ENCODE data around the gene MYH16. TPM values are rescaled to one million over a fixed set of nuclear protein-coding genes. Genes with fewer than 3 reads are reported as not detected.
A peak's percentile ranks its signal among the peaks of the same experiment; 100 is the strongest.
"Not testable (repeated sequence)": the region's sequence is repeated elsewhere in the genome, so short reads cannot be mapped to it uniquely, and the experiment has no call there.

MYH16 gene
- total RNA-seq (not detected), polyA plus RNA-seq (not detected), total RNA-seq (not detected)

DNA sequence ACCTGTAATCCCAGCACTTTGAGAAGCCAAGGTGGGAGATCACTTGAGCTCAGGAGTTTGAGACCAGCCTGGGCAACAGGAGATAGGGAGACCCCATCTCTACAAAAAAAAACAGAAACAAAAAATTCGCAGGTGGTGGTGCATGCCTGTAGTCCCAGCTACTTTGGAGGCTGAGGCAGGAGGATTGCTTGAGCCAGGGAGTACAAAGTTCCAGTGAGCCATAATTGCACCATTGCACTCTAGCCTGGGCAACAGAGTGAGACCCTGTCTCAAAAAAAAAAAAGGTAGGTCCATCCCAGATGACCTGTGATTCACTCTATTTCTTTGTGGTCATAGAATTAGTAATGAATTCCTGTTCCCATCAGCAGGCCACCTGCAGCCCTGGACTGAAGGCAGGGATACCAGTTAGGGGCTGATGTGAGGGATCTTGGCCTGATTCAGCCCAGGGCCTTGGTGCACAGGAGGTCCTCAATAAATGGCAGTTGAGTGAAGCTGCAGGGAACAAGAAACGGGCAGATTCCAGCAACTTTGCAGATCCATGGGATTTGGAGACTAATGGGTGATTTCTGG lies at the start of gene MYH16:
Gene MYH16, plus strand, starts transcription at position 364 of the 570 bp plus-strand sequence.
- DNase-seq = no peak
- Histone ChIP-seq H3K36me3 (ENCODE audit: control insufficient read depth in 2 of 3, insufficient read depth in 3 of 3, low read length in 3 of 3) (no peaks in the 10 kb centered on the region), H3K9me3 (ENCODE audit: control insufficient read depth in 2 of 3, low read length in 3 of 3) (no peaks in the 10 kb centered on the region), H3K27ac (ENCODE audit: low read depth, low read length) (no peak within 1 kb of the TSS), H3K4me1 (ENCODE audit: control insufficient read depth in 2 of 2, insufficient read depth in 2 of 2, low read length in 2 of 2) (no peaks in the 10 kb centered on the region), H3K4me3 (ENCODE audit: low read length) (no peak within 1 kb of the TSS), H3K27me3 (ENCODE audit: control insufficient read depth in 2 of 2, insufficient read depth in 2 of 2, low read length in 2 of 2) (no peaks in the 10 kb centered on the region)
- POLR2A ChIA-PET = no interaction called here
- no peak for ATAC-seq
- Mint-ChIP-seq H3K27me3 (peaks cover 0 to 2% (median 0%) of the 10 kb centered on the region in 5 donors), H3K4me3 (peak within 1 kb of the TSS in 1 of 10 donors; percentile 12), H3K9me3 (peaks cover 0 to 2% (median 0%) of the 10 kb centered on the region in 11 donors), H3K36me3 (no peaks in the 10 kb centered on the region), H3K4me1 (peaks cover 0 to 18% (median 0%) of the 10 kb centered on the region in 7 donors), H3K27ac (peak within 1 kb of the TSS in 1 of 9 donors; percentile 44)
- intact Hi-C loops (cut with micrococcal nuclease) = no loop called here
- CTCF ChIA-PET = no interaction called here

DNA sequence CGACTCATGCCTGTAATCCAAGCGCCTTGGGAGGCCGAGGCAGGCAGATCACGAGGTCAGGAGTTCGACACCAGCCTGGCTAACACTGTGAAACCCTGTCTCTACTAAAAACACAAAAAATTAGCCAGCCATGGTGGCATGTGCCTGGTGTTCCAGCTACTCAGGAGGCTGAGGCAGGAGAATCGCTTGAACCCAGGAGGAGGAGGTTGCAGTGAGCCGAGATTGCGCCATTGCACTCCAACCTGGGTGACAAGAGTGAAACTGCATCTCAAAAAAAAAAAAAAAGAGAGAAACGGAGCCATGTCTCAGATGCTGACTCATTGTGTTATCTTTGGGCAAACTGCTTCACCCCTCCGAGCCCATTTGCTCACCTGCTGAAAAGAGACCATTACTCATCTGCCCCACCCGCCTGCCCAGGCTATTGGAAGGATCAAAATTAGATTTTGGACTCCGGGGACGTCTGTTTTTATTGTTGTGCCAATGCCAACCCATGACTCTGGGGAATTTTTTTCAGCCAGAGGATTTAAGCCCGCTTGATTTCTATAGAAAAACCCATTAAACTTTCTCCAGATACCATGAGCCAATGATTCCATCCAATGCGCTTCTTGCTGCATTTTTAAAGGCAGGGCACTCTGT lies 48.3 kb upstream of the MYH16 start:
- H3K4me3 Mint-ChIP-seq; H3K4me1 ChIP-seq (ENCODE audit: control insufficient read depth in 2 of 2, insufficient read depth in 2 of 2, low read length in 2 of 2); H3K9me3 Mint-ChIP-seq; H3K36me3 Mint-ChIP-seq; POLR2A ChIA-PET; H3K9me3 ChIP-seq (ENCODE audit: control insufficient read depth in 2 of 3, low read length in 3 of 3); DNase-seq; H3K4me3 ChIP-seq (ENCODE audit: low read length); H3K36me3 ChIP-seq (ENCODE audit: control insufficient read depth in 2 of 3, insufficient read depth in 3 of 3, low read length in 3 of 3); H3K27ac ChIP-seq (ENCODE audit: low read depth, low read length); intact Hi-C loops (cut with micrococcal nuclease); H3K27me3 ChIP-seq (ENCODE audit: control insufficient read depth in 2 of 2, insufficient read depth in 2 of 2, low read length in 2 of 2); H3K27me3 Mint-ChIP-seq; CTCF ChIA-PET; ATAC-seq: not testable (repeated sequence)
- Mint-ChIP-seq H3K27ac (peak overlapping the region in 1 of 9 donors; percentile 31), H3K4me1 (peaks cover 0 to 10% (median 0%) of the 10 kb centered on the region in 7 donors)

DNA sequence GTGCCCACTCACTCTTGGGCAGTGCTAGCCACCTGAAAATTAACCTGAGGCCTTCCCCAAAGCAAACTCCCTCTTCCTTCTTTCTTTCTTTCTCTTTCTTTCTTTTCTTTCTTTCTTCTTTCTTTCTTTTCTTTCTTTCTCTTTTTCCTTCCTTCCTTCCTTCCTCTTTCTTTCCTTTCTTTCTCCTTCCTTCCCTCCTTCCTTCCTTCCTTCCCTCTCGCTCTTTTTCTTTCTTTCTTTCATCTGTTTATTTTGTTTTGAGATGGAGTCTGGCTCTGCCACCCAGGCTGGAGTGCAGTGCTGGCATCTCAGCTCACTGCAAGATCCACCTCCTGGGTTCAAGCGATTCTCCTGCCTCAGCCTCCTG lies 47.8 kb upstream of the MYH16 start:
- intact Hi-C loops (cut with micrococcal nuclease) = no loop called here
- Mint-ChIP-seq H3K27me3 (no peaks in the 10 kb centered on the region), H3K27ac (peak overlapping the region in 1 of 9 donors; percentile 31), H3K36me3 (no peaks in the 10 kb centered on the region), H3K4me3 (peak overlapping the region in 1 of 10 donors; percentile 32), H3K9me3 (no peaks in the 10 kb centered on the region), H3K4me1 (peaks cover 0 to 10% (median 0%) of the 10 kb centered on the region in 7 donors)
- POLR2A ChIA-PET = interaction anchor here (0.7 kb wide), 1 partner anchor 26 kb away, joined by 5 read pairs; no protein-coding TSS in a partner anchor
- Histone ChIP-seq H3K27ac (ENCODE audit: low read depth, low read length) (no peak overlapping the region), H3K4me3 (ENCODE audit: low read length) (no peak overlapping the region), H3K36me3 (ENCODE audit: control insufficient read depth in 2 of 3, insufficient read depth in 3 of 3, low read length in 3 of 3) (no peaks in the 10 kb centered on the region), H3K27me3 (ENCODE audit: control insufficient read depth in 2 of 2, insufficient read depth in 2 of 2, low read length in 2 of 2) (no peaks in the 10 kb centered on the region), H3K4me1 (ENCODE audit: control insufficient read depth in 2 of 2, insufficient read depth in 2 of 2, low read length in 2 of 2) (no peaks in the 10 kb centered on the region), H3K9me3 (ENCODE audit: control insufficient read depth in 2 of 3, low read length in 3 of 3) (no peaks in the 10 kb centered on the region)
- CTCF ChIA-PET = no interaction called here
- ATAC-seq (no peak), DNase-seq (no peak)

DNA sequence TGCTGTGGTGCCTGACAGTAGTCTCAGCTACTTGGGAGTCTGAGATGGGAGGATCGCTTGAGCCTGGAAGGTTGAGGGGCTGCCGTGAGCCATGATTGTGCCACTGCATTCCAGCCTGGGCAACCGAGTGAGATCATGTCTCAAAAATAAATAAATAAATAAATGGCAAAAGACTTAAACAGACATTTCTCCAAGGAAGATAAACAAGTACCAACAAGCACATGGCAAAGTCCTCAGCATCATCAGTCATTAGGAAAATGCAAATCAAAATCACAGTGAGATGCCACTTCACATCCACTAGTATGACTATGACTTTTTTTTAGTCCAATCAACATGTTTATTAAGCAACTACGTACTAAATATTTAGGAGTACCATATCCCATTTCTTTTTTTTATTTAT lies 43.4 kb upstream of the MYH16 start:
- no peaks in the 10 kb centered on the region for H3K9me3 ChIP-seq (ENCODE audit: control insufficient read depth in 2 of 3, low read length in 3 of 3)
- ATAC-seq (no peak), DNase-seq (no peak)
- Mint-ChIP-seq H3K27ac (no peak overlapping the region), H3K4me1 (peaks cover 0 to 8% (median 0%) of the 10 kb centered on the region in 7 donors), H3K9me3 (no peaks in the 10 kb centered on the region), H3K36me3 (peaks cover 0 to 3% (median 0%) of the 10 kb centered on the region in 5 donors), H3K27me3 (no peaks in the 10 kb centered on the region), H3K4me3 (no peak overlapping the region)
- CTCF ChIA-PET = no interaction called here
- no peaks in the 10 kb centered on the region for H3K4me1 ChIP-seq (ENCODE audit: control insufficient read depth in 2 of 2, insufficient read depth in 2 of 2, low read length in 2 of 2)
- no peak overlapping the region for H3K4me3 ChIP-seq (ENCODE audit: low read length)
- H3K27me3 ChIP-seq (ENCODE audit: control insufficient read depth in 2 of 2, insufficient read depth in 2 of 2, low read length in 2 of 2) = no peaks in the 10 kb centered on the region
- no peak overlapping the region for H3K27ac ChIP-seq (ENCODE audit: low read depth, low read length)
- intact Hi-C loops (cut with micrococcal nuclease) = no loop called here
- no peaks in the 10 kb centered on the region for H3K36me3 ChIP-seq (ENCODE audit: control insufficient read depth in 2 of 3, insufficient read depth in 3 of 3, low read length in 3 of 3)
- POLR2A ChIA-PET = no interaction called here

DNA sequence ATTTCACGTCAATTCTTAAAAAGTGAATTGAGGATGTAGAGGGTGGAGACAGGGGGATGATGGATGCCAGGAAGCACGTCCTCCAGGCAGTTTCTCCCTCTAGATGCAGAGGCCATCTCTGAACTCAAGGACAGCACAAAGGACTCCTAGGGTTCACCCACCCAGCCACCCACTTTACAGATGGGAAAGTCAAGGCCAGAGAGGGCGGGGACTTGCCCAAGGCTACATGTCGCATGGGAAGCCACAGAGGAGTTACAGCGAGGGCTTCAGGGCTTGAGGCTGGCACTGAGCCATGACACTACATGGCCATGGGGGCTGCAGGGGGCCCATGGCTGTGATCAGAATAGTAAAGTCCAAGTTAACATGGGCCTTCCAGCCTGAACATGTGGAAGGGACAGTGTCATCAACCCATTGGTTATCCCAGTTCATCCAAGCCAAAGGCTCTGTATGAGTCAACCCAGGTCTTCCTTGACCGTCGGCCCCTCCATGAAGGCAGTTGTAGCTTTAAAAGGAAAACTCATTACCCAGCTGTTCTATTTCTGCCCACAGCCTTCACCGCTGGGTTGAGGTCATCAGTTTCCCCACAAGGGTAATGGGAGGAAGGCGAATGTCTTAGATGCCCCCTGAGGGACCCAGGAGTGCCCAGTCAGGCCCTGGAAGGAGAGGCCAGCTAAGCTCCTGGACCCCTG lies 40.4 kb upstream of the MYH16 start:
- Mint-ChIP-seq H3K27ac (no peak overlapping the region), H3K27me3 (no peaks in the 10 kb centered on the region), H3K4me3 (no peak overlapping the region), H3K9me3 (peaks cover 0 to 3% (median 0%) of the 10 kb centered on the region in 11 donors), H3K4me1 (no peaks in the 10 kb centered on the region), H3K36me3 (peaks cover 0 to 4% (median 0%) of the 10 kb centered on the region in 5 donors)
- intact Hi-C loops (cut with micrococcal nuclease) = no loop called here
- ChIA-PET POLR2A (no interaction called here), CTCF (no interaction called here)
- H3K36me3 ChIP-seq (ENCODE audit: control insufficient read depth in 2 of 3, insufficient read depth in 3 of 3, low read length in 3 of 3) = no peaks in the 10 kb centered on the region
- H3K9me3 ChIP-seq (ENCODE audit: control insufficient read depth in 2 of 3, low read length in 3 of 3) = no peaks in the 10 kb centered on the region
- H3K27me3 ChIP-seq (ENCODE audit: control insufficient read depth in 2 of 2, insufficient read depth in 2 of 2, low read length in 2 of 2) = no peaks in the 10 kb centered on the region
- DNase-seq (no peak), ATAC-seq (no peak)
- H3K4me3 ChIP-seq (ENCODE audit: low read length) = no peak overlapping the region
- no peaks in the 10 kb centered on the region for H3K4me1 ChIP-seq (ENCODE audit: control insufficient read depth in 2 of 2, insufficient read depth in 2 of 2, low read length in 2 of 2)
- H3K27ac ChIP-seq (ENCODE audit: low read depth, low read length) = no peak overlapping the region

DNA sequence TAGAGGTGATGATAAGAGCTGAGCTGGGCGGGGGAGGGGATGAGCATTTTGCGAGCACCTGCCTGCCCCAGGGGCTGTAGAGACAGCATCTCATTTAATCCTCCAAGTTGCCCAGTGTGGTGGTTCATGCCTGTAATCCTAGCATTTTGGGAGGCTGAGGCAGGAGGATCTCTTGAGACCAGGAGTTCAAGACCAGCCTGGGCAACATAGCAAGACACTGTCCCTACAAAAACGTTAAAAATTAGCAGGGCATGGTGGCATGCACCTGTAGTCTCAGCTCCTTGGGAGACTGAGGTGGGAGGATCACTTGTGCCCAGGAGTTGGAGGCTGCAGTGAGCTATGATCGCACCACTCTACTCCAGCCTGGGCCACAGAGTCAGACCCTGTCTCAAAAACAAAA lies 39.7 kb upstream of the MYH16 start:
- H3K4me1 Mint-ChIP-seq; H3K36me3 Mint-ChIP-seq; DNase-seq; intact Hi-C loops (cut with micrococcal nuclease); H3K36me3 ChIP-seq (ENCODE audit: control insufficient read depth in 2 of 3, insufficient read depth in 3 of 3, low read length in 3 of 3); CTCF ChIA-PET; H3K27ac ChIP-seq (ENCODE audit: low read depth, low read length); H3K4me3 Mint-ChIP-seq; H3K27me3 ChIP-seq (ENCODE audit: control insufficient read depth in 2 of 2, insufficient read depth in 2 of 2, low read length in 2 of 2); H3K9me3 Mint-ChIP-seq; H3K4me3 ChIP-seq (ENCODE audit: low read length); POLR2A ChIA-PET; H3K27ac Mint-ChIP-seq; ATAC-seq; H3K4me1 ChIP-seq (ENCODE audit: control insufficient read depth in 2 of 2, insufficient read depth in 2 of 2, low read length in 2 of 2); H3K9me3 ChIP-seq (ENCODE audit: control insufficient read depth in 2 of 3, low read length in 3 of 3); H3K27me3 Mint-ChIP-seq: not testable (repeated sequence)

All from naive thymus-derived CD4-positive, alpha-beta T cell (primary cell).